GM12865 (cell line): ENCODE data around the gene GRID1.

ENCODE experiments used
- DNase-seq: peaks from one replicate; pipeline ENCODE4 v3.0.0; 2010; ENCODE audit warnings: low read depth
- H3K4me3 ChIP-seq: 2 replicates; pipeline ENCODE4 v1.5.1; 2011; ENCODE audit warnings: mild to moderate bottlenecking, low read depth, low read length, control low read depth
- TF ChIP-seq, protein P1 (sequence below): IDR thresholded peaks from 2 replicates; pipeline ENCODE4 v1.5.1; 2011; ENCODE audit warnings: low read length, control low read depth, low read depth, inconsistent platforms; ENCODE audit not compliant: insufficient read depth; ENCODE audit errors: missing control alignments

The GRID1 gene

DNA sequence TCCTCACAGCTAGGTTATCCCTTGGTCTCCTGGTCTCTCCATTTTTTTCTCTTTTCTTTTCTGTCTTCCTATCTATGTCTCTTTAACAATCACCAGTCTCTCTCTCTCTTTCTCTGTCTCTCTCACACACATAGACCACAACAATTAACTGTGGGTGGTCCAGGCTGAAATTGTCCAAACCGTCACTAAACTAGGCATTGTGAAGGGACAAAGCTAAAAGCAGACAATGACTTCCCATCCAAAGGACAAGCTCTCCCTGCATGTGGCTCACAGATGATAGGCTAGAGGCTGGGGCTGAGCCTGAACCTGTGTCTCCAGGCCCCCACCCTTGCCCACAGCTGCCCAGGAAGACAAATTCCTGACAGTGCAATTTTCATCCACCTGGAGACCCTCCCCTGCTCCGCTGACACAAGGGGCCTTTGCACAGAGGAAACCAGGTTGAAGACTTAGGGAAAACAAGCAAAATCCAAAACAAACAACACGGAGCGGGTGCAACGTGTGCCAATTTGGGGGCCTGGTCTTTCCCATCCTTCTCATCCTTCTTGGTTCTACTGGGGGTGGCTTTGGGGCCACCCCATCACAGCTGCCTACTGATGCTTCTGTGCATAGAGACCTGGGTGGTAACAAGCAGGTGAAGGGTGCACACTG is 755.4 kb downstream of the GRID1 start:
- TF ChIP-seq, protein P1, sequence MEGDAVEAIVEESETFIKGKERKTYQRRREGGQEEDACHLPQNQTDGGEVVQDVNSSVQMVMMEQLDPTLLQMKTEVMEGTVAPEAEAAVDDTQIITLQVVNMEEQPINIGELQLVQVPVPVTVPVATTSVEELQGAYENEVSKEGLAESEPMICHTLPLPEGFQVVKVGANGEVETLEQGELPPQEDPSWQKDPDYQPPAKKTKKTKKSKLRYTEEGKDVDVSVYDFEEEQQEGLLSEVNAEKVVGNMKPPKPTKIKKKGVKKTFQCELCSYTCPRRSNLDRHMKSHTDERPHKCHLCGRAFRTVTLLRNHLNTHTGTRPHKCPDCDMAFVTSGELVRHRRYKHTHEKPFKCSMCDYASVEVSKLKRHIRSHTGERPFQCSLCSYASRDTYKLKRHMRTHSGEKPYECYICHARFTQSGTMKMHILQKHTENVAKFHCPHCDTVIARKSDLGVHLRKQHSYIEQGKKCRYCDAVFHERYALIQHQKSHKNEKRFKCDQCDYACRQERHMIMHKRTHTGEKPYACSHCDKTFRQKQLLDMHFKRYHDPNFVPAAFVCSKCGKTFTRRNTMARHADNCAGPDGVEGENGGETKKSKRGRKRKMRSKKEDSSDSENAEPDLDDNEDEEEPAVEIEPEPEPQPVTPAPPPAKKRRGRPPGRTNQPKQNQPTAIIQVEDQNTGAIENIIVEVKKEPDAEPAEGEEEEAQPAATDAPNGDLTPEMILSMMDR, result no peak
- H3K4me3 ChIP-seq, result no peak overlapping the region
- DNase-seq, result no peak

DNA sequence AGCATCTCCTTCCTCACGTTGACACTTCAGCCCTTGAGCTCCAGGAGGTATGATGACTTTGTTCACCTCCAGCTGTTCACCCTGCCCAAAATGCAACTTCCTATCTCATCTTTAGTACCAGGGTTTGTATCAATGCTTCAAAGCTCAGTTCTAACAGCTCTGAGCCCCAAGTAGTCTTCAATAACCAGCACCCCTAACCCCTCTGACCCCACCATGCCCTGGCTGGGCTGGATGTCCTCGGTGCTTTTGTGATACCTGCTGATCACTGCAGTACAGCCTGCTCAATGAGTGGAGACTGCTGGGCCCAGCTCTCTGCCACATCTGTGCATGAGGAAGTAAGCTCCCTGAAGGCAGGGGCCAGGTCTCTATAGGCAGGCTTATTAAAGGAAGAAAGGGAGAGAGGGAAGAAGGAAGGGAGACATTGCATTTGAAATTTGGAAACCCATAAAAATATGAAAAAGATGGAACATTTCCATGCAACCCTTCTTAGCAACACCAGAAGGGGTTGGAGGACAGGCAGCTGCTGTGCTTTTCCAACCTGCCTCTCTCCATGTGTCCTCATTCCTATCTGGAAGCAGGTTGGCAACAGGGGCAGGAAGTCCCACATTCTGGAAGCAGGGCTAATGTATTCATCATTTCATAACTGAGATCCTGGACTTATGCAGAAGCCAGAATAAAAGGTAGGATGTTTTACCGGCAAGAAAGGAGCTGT is 756.1 kb downstream of the GRID1 start:
- no peak overlapping the region for H3K4me3 ChIP-seq
- DNase-seq, result no peak
- TF ChIP-seq, protein P1, result no peak

DNA sequence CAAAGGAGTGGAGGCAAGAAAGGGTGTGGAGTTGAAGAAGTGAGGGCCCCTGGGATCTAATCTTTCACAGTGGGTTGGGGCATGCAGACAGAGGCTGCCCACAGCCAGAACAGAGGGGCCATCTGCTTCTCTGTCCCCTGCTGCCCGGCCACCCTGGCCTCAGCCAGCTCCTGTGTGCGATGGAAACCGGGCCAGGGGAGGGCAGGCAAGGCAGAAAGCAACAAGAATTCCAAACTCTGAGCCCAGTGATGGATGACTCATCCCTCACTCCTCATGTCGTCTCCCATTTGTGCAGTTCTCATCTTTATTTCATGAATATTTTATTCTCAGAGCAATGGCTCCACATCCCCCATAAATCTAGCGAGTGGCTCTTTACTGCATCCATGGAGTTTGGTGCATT is 757.1 kb downstream of the GRID1 start:
- DNase-seq, result no peak
- TF ChIP-seq, protein P1, result no peak
- no peak overlapping the region for H3K4me3 ChIP-seq

DNA sequence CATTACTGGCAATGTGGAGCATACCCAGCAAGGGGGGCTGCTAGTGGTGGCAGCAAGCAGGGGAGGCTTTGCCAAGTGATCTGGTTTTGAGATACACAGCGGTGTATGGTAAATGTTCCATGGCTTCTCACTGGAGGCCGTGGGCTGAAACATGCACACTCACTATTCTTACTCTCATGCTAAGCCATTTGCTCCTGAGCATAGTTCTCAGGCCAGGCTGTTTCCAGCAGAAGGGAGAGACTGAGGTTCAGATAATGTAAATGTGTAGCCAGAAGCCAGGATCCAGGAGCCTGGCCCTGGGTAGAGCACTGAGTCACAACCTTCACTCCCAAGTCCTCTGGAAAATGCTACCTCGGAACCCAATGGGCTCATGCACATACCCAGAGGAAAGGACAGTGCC is 757.9 kb downstream of the GRID1 start:
- TF ChIP-seq, protein P1, result no peak
- H3K4me3 ChIP-seq, result no peak overlapping the region
- no peak for DNase-seq

DNA sequence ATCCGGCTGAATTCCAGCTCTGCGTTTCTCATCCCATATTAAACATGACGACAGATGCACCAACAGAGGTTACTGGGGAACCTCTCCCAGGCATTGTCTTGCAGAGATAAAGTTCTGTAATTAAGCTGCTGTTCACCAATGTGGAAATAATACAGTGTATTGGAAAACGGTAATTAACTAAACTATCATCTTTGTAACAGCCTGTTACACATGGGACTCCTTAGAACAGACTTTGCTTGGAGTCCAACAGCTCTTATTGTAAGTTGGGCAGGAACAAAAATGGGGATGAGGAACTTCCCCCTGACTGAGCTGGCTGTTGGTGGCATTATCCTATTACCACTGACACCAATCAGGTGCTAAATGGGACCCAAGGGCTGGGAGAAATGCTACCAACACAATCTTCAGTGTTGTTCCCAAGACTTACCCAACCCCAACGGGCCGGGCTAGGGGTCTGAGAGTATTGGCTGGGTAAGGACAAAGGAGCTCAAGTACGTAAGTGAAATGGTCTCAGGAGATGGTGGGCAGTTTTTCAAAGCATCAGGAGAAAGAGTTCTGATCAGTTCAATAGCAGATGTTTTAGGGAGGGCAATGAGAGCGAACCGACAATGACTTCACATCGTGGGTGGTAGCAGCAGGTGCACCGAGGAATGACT is 759.4 kb downstream of the GRID1 start:
- TF ChIP-seq, protein P1, result no peak
- no peak overlapping the region for H3K4me3 ChIP-seq
- no peak for DNase-seq

DNA sequence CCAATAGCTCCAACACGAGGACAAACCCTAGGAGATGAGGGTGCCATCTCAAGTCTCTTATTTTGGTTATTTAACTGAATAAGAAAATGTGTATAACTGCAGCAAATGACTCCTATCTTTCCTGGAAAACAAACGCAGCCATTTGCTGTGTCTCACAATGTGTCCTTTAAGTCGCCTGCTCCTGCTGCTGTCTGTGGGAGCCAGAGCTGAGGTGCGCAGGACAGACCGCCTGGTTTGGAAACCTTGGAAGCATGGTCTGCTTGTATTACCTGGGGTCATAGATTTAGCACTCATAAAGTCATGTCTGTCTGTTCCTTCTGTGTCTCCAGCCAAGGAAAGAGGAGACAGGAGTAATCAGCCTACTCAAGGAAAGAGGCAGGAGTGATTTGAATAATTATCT is 760.2 kb downstream of the GRID1 start:
- DNase-seq, result no peak
- TF ChIP-seq, protein P1, result no peak
- H3K4me3 ChIP-seq, result no peak overlapping the region
